Activated T-cell treated with anti-CD3 and anti-CD28 coated beads, Interleukin-2, amount 50 U/mL, for 72 hours (primary cell): ENCODE measurements around the gene CACNA1C. TPM values are rescaled to one million over a fixed set of nuclear protein-coding genes. Genes with fewer than 3 reads are reported as not detected.

Experiments
- ATAC-seq, 2 donors: fragments of 150-1000 bp; cut with Tn5 transposase; replicated peaks in 1 of 2; 2 replicates each; pipeline ENCODE4 v1.10.0; 2021; ENCODE audit warnings: moderate library complexity in 2 of 2, mild to moderate bottlenecking in 1 of 2
- DNase-seq, 2 donors: peaks; one replicate each; pipeline ENCODE4 v3.0.0; 2021 to 2022; ENCODE audit warnings: mixed read lengths in 1 of 2
- H3K27ac Mint-ChIP-seq: one replicate; pipeline ENCODE4 v1.8.0; 2022; ENCODE audit warnings: mild to moderate bottlenecking, moderate library complexity, mixed read lengths
- H3K27me3 Mint-ChIP-seq: one replicate; pipeline ENCODE4 v1.8.0; 2022; ENCODE audit warnings: low read depth, mixed read lengths
- H3K36me3 Mint-ChIP-seq, 2 donors: one replicate each; pipeline ENCODE4 v1.8.0; 2022; ENCODE audit warnings: mixed read lengths in 2 of 2, mild to moderate bottlenecking in 1 of 2; ENCODE audit not compliant: insufficient read depth in 2 of 2
- H3K4me1 Mint-ChIP-seq: one replicate; pipeline ENCODE4 v1.8.0; 2022; ENCODE audit warnings: low read depth, mixed read lengths
- H3K4me3 Mint-ChIP-seq, 2 donors: one replicate each; pipeline ENCODE4 v1.8.0; 2022; ENCODE audit warnings: mild to moderate bottlenecking in 2 of 2, mixed read lengths in 2 of 2, moderate library complexity in 2 of 2
- H3K9me3 Mint-ChIP-seq, 2 donors: one replicate each; pipeline ENCODE4 v1.8.0; 2022; ENCODE audit warnings: mixed read lengths in 2 of 2
- total RNA-seq, 2 donors: library from RNA; stranded (reverse); gene quantifications; one replicate each; pipeline ENCODE4 v1.2.3, GENCODE V29; 2022

Gene CACNA1C
- total RNA-seq, 2 donors from 2014 or later, result 0.14 to 0.21 TPM

GRCh38 chr12:2212537-2212936 lies 159.8 kb downstream of the CACNA1C start:
- Mint-ChIP-seq H3K4me3 (no peak overlapping the region), H3K4me1 (no peaks in the 10 kb centered on the region), H3K9me3 (no peaks in the 10 kb centered on the region), H3K36me3 (no peaks in the 10 kb centered on the region), H3K27me3 (no peaks in the 10 kb centered on the region), H3K27ac (no peak overlapping the region)
- DNase-seq (no peak), ATAC-seq (no peak)

- Mint-ChIP-seq H3K4me3 (no peak overlapping the region), H3K4me1 (no peaks in the 10 kb centered on the region), H3K27ac (no peak overlapping the region), H3K9me3 (no peaks in the 10 kb centered on the region), H3K36me3 (no peaks in the 10 kb centered on the region), H3K27me3 (no peaks in the 10 kb centered on the region)
- ATAC-seq (no peak), DNase-seq (no peak)
Observed at GRCh38 chr12:2212971-2213869, 160.4 kb downstream of the CACNA1C start.

GRCh38 chr12:2214411-2214810 lies 161.6 kb downstream of the CACNA1C start:
- H3K4me3 Mint-ChIP-seq, result no peak overlapping the region
- no peaks in the 10 kb centered on the region for H3K27me3 Mint-ChIP-seq
- H3K9me3 Mint-ChIP-seq, result no peaks in the 10 kb centered on the region
- DNase-seq (no peak), ATAC-seq (no peak)
- no peaks in the 10 kb centered on the region for H3K4me1 Mint-ChIP-seq
- no peak overlapping the region for H3K27ac Mint-ChIP-seq
- H3K36me3 Mint-ChIP-seq, result no peaks in the 10 kb centered on the region

- Mint-ChIP-seq H3K27ac (no peak overlapping the region), H3K36me3 (no peaks in the 10 kb centered on the region), H3K4me1 (no peaks in the 10 kb centered on the region), H3K4me3 (no peak overlapping the region), H3K9me3 (no peaks in the 10 kb centered on the region), H3K27me3 (peaks cover 6% of the 10 kb centered on the region)
- ATAC-seq (no peak), DNase-seq (no peak)
Observed at GRCh38 chr12:2215709-2216560, 163.1 kb downstream of the CACNA1C start.

- Mint-ChIP-seq H3K36me3 (no peaks in the 10 kb centered on the region), H3K4me1 (no peaks in the 10 kb centered on the region)
Observed at GRCh38 chr12:2218706-2219105, 165.9 kb downstream of the CACNA1C start.

GRCh38 chr12:2221030-2221621 lies 168.3 kb downstream of the CACNA1C start:
- no peaks in the 10 kb centered on the region for H3K4me1 Mint-ChIP-seq
- H3K4me3 Mint-ChIP-seq, result no peak overlapping the region
- DNase-seq, result no peak
- peaks cover 11% of the 10 kb centered on the region for H3K27me3 Mint-ChIP-seq
- H3K9me3 Mint-ChIP-seq, result no peaks in the 10 kb centered on the region
- H3K36me3 Mint-ChIP-seq, result no peaks in the 10 kb centered on the region
- no peak overlapping the region for H3K27ac Mint-ChIP-seq
- no peak for ATAC-seq

More at GRCh38 chr12:2218706-2219105, 165.9 kb downstream of the CACNA1C start:
- Mint-ChIP-seq H3K4me3 (no peak overlapping the region), H3K27me3 (peaks cover 11% of the 10 kb centered on the region), H3K9me3 (no peaks in the 10 kb centered on the region), H3K27ac (no peak overlapping the region)
- ATAC-seq (no peak), DNase-seq (no peak)

GRCh38 chr12:2222691-2223090 lies 169.9 kb downstream of the CACNA1C start:
- Mint-ChIP-seq H3K9me3 (no peaks in the 10 kb centered on the region), H3K4me1 (no peaks in the 10 kb centered on the region), H3K4me3 (no peak overlapping the region), H3K27ac (no peak overlapping the region), H3K36me3 (no peaks in the 10 kb centered on the region), H3K27me3 (peaks cover 20% of the 10 kb centered on the region)
- DNase-seq (no peak), ATAC-seq (no peak)

GRCh38 chr12:2224961-2225360 lies 172.2 kb downstream of the CACNA1C start:
- Mint-ChIP-seq H3K36me3 (peaks cover 2 to 4% of the 10 kb centered on the region in 2 donors), H3K4me1 (no peaks in the 10 kb centered on the region), H3K4me3 (no peak overlapping the region), H3K27me3 (peaks cover 37% of the 10 kb centered on the region), H3K9me3 (peaks cover 0 to 4% of the 10 kb centered on the region in 2 donors), H3K27ac (no peak overlapping the region)
- ATAC-seq (no peak), DNase-seq (no peak)

GRCh38 chr12:2225696-2226095 lies 172.9 kb downstream of the CACNA1C start:
- H3K27me3 Mint-ChIP-seq, result peaks cover 34% of the 10 kb centered on the region
- no peak for ATAC-seq
- no peak overlapping the region for H3K27ac Mint-ChIP-seq
- H3K36me3 Mint-ChIP-seq, result peaks cover 2 to 4% of the 10 kb centered on the region in 2 donors
- DNase-seq, result no peak
- no peaks in the 10 kb centered on the region for H3K4me1 Mint-ChIP-seq
- no peak overlapping the region for H3K4me3 Mint-ChIP-seq
- H3K9me3 Mint-ChIP-seq, result peaks cover 0 to 4% of the 10 kb centered on the region in 2 donors

- DNase-seq (no peak), ATAC-seq (no peak)
- Mint-ChIP-seq H3K27me3 (peaks cover 33% of the 10 kb centered on the region), H3K36me3 (peaks cover 2 to 4% of the 10 kb centered on the region in 2 donors), H3K27ac (no peak overlapping the region), H3K4me1 (no peaks in the 10 kb centered on the region), H3K9me3 (peaks cover 0 to 4% of the 10 kb centered on the region in 2 donors), H3K4me3 (no peak overlapping the region)
Observed at GRCh38 chr12:2226641-2227040, 173.9 kb downstream of the CACNA1C start.

GRCh38 chr12:2227360-2227759 lies 174.6 kb downstream of the CACNA1C start:
- Mint-ChIP-seq H3K36me3 (peaks cover 2 to 4% of the 10 kb centered on the region in 2 donors), H3K4me3 (no peak overlapping the region), H3K9me3 (peaks cover 0 to 4% of the 10 kb centered on the region in 2 donors), H3K27me3 (peaks cover 39% of the 10 kb centered on the region), H3K4me1 (no peaks in the 10 kb centered on the region), H3K27ac (no peak overlapping the region)
- ATAC-seq, result no peak
- DNase-seq, result no peak

- ATAC-seq (no peak), DNase-seq (no peak)
- Mint-ChIP-seq H3K9me3 (peaks cover 0 to 4% of the 10 kb centered on the region in 2 donors), H3K27ac (no peak overlapping the region), H3K36me3 (peaks cover 2 to 4% of the 10 kb centered on the region in 2 donors), H3K4me3 (no peak overlapping the region), H3K27me3 (peaks cover 40% of the 10 kb centered on the region), H3K4me1 (peaks cover 5% of the 10 kb centered on the region)
Observed at GRCh38 chr12:2228535-2228934, 175.7 kb downstream of the CACNA1C start.
